ENCODE data around the gene TBL1X. TPM values are rescaled to one million over a fixed set of nuclear protein-coding genes. Genes with fewer than 3 reads are reported as not detected.

Gene TBL1X
- polyA plus RNA-seq, 4 donors, result 25.1 to 28.0 (median 27.7) TPM

- no peak for DNase-seq (ENCODE audit: low read depth in 4 of 4, low spot score in 2 of 4)
These were observed 191.4 kb downstream of the TBL1X start for GRCh38 chrX:9656277-9656676.

GRCh38 chrX:9656871-9657270 lies 192.0 kb downstream of the TBL1X start:
- DNase-seq (ENCODE audit: low read depth in 4 of 4, low spot score in 2 of 4), result no peak

- no peak for DNase-seq (ENCODE audit: low read depth in 4 of 4, low spot score in 2 of 4)
These were observed 192.9 kb downstream of the TBL1X start for GRCh38 chrX:9657590-9658256.

- no peak for DNase-seq (ENCODE audit: low read depth in 4 of 4, low spot score in 2 of 4)
These were observed 193.6 kb downstream of the TBL1X start for GRCh38 chrX:9658409-9658808.

GRCh38 chrX:9659571-9660195 lies 194.8 kb downstream of the TBL1X start:
- no peak for DNase-seq (ENCODE audit: low read depth in 4 of 4, low spot score in 2 of 4)

- no peak for DNase-seq (ENCODE audit: low read depth in 4 of 4, low spot score in 2 of 4)
These were observed 197.3 kb downstream of the TBL1X start for GRCh38 chrX:9662148-9662547.

GRCh38 chrX:9663216-9663615 lies 198.4 kb downstream of the TBL1X start:
- DNase-seq (ENCODE audit: low read depth in 4 of 4, low spot score in 2 of 4), result no peak

- DNase-seq (ENCODE audit: low read depth in 4 of 4, low spot score in 2 of 4), result no peak
These were observed 199.4 kb downstream of the TBL1X start for GRCh38 chrX:9664224-9664623.

GRCh38 chrX:9665113-9665512 lies 200.3 kb downstream of the TBL1X start:
- no peak for DNase-seq (ENCODE audit: low read depth in 4 of 4, low spot score in 2 of 4)

GRCh38 chrX:9668537-9668936 lies 203.7 kb downstream of the TBL1X start:
- no peak for DNase-seq (ENCODE audit: low read depth in 4 of 4, low spot score in 2 of 4)

- no peak for DNase-seq (ENCODE audit: low read depth in 4 of 4, low spot score in 2 of 4)
These were observed 205.4 kb downstream of the TBL1X start for GRCh38 chrX:9670136-9670814.

- no peak for DNase-seq (ENCODE audit: low read depth in 4 of 4, low spot score in 2 of 4)
These were observed 207.1 kb downstream of the TBL1X start for GRCh38 chrX:9671998-9672397.

- no peak for DNase-seq (ENCODE audit: low read depth in 4 of 4, low spot score in 2 of 4)
These were observed 211.4 kb downstream of the TBL1X start for GRCh38 chrX:9676306-9676705.

GRCh38 chrX:9676738-9677097 lies 211.9 kb downstream of the TBL1X start:
- no peak for DNase-seq (ENCODE audit: low read depth in 4 of 4, low spot score in 2 of 4)

GRCh38 chrX:9677098-9677739 lies 212.4 kb downstream of the TBL1X start:
- DNase-seq (ENCODE audit: low read depth in 4 of 4, low spot score in 2 of 4), result no peak

- DNase-seq (ENCODE audit: low read depth in 4 of 4, low spot score in 2 of 4), result no peak
These were observed 213.5 kb downstream of the TBL1X start for GRCh38 chrX:9678215-9678965.

GRCh38 chrX:9681011-9681410 lies 216.2 kb downstream of the TBL1X start:
- no peak for DNase-seq (ENCODE audit: low read depth in 4 of 4, low spot score in 2 of 4)

- DNase-seq (ENCODE audit: low read depth in 4 of 4, low spot score in 2 of 4), result no peak
These were observed 216.6 kb downstream of the TBL1X start for GRCh38 chrX:9681422-9681821.

- DNase-seq (ENCODE audit: low read depth in 4 of 4, low spot score in 2 of 4), result no peak
These were observed 217.6 kb downstream of the TBL1X start for GRCh38 chrX:9682456-9682855.

- DNase-seq (ENCODE audit: low read depth in 4 of 4, low spot score in 2 of 4), result no peak
These were observed 218.0 kb downstream of the TBL1X start for GRCh38 chrX:9682861-9683260.

GRCh38 chrX:9683350-9683749 lies 218.5 kb downstream of the TBL1X start:
- no peak for DNase-seq (ENCODE audit: low read depth in 4 of 4, low spot score in 2 of 4)

Measured in left renal cortex interstitium (tissue), 4 donors.